Fibroblast of skin of right biceps (primary cell): ENCODE results near the gene KCNH6.

ENCODE experiments used
- DNase-seq: peaks from one replicate; pipeline ENCODE4 v3.0.0-alpha.2; 2013

KCNH6 gene

DNA sequence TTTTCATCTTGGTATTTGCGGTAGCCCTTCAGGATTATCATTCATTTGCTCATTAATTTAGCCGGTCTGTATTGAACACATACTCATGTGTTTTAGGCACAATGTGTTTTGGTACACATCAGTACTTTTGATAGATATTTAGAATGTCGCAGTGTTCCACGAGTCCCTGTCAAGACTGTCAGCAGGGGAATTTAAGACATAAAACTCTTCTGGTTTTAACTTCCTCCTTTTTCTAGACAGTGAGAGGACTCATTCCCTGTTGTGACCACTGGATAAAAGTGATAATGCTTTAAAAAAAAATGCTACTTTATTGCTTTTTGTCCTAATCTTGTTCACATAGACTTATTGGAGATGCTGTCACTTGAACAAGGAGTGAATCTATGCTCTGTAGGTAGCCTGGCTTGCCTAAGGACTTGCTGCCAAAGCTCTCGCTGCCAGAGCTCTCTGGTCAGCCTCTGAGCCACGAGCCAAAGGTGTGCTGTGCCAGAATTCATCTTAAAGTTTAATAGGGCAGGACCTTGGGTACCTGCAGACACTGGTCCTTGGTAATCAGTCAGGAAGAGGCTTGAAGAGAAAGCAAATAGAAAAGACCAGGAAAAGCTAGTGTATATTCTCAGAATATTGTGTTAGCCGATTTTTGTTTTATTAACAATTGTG lies 32.5 kb downstream of the KCNH6 start:
- no peak for DNase-seq

DNA sequence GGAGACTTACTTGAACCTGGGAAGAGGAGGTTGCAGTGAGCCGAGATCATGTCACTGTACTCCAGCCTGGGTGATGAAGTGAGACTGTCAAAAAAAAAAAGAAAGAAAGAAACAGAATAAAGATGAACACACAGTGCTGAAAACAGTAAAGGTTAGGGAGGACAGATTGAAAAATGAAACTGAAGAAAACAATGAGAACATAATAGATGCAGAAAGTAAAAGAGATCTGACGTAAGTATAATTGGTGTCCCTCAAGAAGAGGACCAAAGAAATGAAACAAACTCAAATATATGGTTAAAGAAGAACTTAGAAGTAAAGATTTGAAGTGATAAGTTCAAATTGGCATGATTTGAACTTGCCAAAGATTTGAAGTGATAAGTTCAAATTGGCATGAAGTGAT lies 34.3 kb downstream of the KCNH6 start:
- no peak for DNase-seq

DNA sequence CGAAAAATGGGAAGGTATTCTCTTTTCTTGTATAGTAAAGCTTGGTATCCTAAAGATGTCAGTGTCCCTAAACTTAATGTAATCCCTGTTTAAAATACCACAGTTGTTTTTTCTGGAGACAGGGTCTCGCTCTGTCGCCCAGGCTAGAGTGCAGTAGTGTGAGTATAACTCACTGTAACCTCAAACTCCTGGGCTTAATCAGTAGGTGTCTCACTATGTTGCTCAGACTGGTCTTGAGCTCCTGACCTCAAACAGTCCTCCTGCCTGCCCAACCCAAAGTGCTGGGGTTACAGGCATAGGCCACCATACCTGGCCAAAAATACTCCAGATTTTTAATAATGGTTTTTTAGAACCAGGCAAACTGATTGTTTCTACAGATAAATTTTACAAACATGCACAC lies 35.3 kb downstream of the KCNH6 start:
- no peak for DNase-seq

DNA sequence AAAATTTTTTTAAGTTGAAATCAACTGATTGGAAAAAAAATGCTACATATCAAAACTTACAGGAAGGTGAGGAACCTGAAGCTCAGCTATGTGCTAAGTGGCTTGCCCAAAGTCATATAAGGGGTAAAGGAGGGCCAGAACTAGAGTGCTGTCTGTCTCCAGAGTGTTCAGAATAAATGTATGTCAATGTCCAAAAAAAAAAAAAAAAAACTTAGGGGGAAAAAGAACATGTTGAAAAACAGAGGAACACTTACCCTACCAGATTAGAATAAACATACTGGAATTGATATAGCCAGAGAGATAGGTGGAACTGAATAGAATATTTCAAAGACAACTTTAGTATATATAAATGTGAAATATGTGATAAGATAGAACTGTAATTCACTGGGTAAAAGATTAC lies 38.7 kb downstream of the KCNH6 start:
- DNase-seq = no peak

DNA sequence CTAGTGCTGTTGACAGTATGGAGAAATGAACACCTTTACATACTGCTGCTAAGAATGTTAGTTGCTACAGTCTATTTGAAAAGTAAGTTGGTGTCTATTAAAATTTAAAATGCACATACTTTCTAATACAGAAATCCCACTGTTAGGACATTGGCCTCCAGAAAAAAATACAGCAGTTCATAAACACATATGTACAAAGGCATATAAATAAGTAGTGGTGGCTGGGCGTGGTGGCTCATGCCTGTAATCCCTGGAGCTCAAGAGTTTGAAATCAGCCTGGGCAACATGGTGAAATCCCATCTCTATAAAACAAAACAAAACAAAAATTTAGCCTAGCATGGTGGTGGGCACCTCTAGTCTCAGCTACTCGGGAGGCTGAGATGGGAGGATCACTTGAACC lies 40.2 kb downstream of the KCNH6 start:
- DNase-seq = no peak

DNA sequence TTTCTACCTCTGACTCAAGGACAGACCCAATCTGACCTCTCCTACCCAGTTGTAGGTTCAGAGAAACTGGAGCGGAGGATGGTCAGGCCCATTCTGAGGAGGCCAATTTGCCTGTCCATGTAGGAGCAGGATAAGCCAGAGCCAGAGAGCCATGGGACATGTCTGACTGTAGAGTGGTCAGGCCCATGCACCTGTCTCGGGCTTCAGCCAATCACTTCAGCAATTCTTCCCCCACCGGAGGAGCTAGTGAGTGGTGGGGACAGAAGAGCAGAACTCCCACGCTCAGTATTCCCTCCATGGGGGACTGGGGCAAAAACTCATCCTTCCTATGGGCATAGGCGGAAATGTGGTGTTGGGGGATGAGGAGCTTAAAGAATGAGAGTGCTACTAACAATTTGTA lies 41.4 kb downstream of the KCNH6 start:
- no peak for DNase-seq

DNA sequence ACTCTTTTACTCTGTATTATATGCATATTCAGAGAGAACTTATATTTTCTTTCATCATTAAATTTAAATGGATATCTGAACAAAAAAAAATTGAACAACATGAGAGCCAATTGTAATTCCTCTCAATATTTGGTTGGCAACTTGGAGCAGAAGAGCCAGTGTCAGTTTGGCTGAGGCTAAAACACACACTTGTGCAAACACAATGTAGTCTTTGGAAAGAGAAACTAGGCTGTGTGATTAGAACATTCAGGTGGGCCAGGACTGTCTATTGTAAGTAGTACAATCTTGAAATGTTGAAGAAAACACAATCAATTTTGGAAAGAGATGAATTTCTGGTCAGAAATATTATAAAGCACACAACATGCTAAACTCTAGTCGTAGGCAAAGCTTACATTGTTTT lies 44.1 kb downstream of the KCNH6 start:
- no peak for DNase-seq

DNA sequence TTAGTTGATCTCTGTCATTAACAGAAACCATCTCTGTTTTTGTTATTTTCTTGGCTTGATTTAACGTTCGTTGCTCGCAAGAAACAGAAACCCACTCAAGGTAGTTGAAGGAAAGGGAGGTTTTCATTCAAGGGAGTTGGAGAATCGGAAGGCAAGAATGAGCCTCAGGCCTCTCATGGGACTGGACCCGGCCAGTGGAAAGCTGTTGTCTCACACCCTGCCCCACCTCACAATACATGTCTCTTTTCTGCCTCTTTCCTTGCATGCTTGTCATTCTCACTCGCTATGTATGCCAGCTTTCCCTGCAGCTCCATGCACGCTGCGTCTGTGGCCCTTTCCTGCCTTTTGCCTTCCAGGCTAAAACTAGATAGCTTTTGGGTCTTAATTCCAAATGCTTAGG lies 45.4 kb downstream of the KCNH6 start:
- DNase-seq = no peak

DNA sequence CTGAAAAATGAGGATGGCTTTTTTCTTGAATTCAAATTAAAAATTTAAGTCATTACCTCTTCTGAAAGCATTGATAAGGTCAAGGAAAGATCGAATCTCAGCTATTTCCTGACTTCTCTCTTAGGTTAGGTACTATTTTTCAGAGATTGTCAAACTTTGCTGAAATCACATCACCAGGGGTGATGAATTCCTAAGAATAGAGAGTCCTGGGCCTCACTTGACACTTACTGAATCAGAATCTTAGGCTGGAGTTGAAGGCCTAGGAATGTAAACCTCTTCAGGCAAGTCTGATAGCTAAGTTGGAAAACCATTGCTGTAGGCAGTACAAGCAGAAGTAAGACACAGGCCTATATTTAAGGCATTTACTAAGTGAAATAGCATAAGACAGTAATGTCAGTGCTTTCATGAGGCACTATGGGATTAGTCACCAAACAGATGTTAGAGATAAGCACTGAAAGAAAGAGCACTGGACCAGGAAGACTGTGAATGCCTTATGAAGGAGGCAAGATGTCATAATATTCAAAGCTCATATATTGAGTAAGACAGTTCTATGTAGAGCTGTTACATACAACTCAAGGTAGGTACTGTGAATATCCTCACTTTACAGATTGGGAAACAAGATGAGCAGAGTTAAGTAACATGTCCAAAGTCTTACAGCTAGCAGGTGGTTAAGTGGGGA lies 48.6 kb downstream of the KCNH6 start:
- peak; percentile 72 for DNase-seq

DNA sequence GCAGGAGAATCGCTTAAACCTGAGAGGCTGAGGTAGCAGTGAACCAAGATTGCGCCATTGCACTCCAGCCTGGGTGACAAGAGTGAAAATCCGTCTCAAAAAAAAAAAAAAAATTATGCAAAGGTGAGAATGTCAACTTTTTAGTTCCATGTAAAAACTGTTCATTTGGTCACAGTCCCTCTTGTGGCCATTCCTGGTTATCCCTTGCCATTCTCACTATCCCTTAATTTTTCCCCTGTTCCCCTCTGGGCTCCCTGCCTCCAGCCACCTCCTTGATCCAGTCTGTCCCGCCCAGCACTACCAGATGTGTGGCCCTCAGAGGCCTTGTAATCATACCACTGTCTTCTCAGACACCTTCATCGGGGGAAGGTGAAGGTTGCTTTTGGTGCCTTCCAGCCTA lies 50.5 kb downstream of the KCNH6 start:
- no peak for DNase-seq

DNA sequence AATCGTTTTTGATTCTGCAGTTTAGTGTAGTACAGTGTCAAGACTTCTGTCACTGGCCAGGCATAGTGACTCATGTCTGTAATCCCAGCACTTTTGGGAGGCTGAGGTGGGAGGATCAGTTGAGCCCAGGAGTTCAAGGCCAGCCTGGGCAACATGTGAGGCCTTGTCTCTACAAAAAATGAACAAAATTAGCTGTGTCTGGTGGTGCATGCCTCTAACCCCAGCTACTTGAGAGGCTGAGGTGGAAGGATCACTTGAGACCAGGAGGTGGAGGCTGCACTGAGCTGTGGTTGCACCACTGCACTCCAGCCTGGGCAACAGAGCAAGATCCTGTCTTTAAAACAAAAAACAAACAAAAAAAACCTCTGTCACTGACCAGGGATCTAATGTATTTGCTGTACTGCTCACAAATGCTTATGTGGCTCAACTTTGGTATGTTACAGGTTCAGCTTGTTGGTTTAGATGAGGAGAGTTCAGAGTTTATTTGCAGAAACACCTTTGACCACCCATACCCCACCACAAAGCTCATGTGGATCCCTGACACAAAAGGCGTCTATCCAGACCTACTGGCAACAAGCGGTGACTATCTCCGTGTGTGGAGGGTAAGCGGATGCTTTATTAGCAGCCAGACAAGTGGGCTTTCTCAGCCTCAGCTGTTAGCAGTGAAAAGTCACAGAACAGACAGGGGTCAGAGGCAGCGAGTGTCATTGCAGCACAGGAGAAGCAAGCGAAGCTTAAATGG lies 55.0 kb downstream of the KCNH6 start:
- DNase-seq = no peak

DNA sequence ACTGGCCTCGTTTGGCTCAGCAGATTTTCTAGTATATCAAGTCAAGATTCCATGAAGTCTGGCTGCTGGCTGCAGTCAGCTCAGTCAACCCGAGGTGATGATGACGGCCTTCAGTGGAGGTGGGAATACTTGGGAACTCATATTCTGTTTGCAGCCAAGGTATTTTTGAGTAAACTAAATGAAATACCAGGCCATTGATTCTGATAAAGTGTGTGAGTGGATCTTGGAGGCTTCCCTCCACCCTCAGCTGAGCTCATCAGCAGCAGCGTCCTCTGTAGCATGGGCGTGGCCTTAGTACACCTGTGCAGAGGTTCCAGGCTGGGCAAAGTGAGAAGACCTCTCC lies 55.6 kb downstream of the KCNH6 start:
- no peak for DNase-seq

DNA sequence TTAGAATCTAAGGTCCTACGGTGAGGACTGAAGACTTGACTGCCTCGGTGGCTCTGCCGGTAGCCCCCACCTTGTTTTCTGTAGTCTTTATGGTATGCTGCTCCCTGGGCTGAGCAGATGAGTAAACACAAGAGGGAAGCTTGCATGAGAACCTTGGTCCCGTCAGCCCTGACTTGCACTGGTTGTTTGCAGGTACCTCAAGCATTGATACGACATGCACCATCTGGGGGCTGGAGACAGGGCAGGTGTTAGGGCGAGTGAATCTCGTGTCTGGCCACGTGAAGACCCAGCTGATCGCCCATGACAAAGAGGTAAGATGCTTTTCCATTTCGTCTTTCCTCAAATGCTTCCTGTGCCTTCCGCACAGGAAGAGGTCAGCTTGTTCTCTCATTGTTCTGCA lies 56.5 kb downstream of the KCNH6 start:
- DNase-seq = no peak

DNA sequence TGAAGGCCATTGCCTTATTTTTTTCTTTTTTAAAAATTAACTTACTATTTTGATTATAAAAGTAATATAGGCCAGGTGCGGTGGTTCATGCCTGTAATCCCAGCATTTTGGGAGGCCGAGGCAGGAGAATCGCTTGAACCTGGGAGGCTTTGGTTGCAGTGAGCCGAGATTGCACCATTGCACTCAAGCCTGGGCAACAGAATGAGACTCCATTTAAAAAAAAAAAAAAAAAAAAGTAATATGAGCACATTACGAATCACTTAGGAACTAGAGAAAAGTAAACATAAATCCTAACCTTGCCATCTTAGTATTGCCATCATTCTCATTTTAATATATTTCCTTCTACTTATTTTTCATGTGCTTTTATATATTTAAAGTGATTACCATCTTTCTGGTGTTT lies 64.6 kb downstream of the KCNH6 start:
- no peak for DNase-seq

DNA sequence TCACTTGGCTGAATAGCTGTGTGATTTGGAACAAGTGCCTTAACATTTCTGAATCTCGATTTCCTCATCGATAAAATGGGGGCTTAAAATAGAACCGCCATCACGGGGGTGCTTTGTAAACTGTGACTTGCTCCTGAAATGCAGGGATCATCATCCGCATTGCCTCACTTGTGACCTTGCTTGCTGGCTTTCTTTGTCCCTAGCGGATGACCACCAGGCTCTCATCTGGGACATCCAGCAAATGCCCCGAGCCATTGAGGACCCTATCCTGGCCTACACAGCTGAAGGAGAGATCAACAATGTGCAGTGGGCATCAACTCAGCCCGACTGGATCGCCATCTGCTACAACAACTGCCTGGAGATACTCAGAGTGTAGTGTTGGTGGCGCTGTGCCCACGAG lies 65.6 kb downstream of the KCNH6 start:
- DNase-seq = no peak

DNA sequence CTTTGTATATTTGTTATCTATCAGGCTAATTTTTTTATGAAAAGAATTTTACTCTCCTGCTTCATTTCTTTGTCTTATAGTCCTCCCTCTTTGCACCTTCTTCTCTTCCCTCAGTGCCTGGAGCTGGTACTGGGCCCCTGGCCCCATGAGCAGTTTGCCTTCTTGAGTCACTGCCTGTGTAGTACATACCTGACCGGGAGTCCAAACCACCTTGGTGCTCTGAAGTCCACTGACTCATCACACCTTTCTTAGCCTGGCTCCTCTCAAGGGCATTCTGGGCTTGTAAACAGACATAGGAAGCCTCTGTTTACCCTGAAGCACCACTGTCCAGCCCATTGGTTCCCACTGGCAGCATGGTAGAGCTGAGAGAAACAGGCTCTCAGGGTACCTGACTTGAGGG lies 66.5 kb downstream of the KCNH6 start:
- DNase-seq = no peak

DNA sequence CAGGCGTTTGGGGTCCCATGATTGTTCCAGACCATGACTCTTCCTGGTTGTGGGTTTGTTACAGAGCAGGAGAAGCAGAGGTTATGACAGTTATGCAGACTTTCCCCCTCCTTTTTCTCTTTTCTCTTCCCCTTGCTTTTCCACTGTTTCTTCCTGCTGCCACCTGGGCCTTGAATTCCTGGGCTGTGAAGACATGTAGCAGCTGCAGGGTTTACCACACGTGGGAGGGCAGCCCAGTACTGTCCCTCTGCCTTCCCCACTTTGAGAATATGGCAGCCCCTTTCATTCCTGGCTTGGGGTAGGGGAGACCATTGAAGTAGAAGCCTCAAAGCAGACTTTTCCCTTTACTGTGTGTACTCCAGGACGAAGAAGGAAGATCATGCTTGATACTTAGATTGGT lies 69.6 kb downstream of the KCNH6 start:
- DNase-seq = no peak

DNA sequence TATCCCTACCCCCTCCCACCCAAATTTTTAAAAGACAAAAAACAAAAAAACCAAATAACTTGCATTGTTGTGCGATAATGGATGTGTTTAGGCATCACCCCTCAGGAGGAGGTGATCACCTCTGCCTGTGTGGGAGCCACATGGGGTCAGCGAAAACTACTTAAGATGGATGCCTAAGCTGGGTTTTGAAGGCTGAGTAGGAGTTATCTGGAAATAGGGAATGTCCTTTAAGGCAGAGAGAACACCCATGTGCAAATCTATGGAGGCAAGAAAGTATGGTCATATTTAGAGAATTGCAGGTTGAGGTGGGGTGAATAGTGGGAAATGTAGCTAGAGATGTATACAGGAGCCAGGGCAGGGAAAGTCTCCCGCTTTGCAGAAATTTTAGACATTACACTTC lies 72.0 kb downstream of the KCNH6 start:
- DNase-seq = no peak
